ENCODE data around the gene FGR.

The FGR gene

DNA sequence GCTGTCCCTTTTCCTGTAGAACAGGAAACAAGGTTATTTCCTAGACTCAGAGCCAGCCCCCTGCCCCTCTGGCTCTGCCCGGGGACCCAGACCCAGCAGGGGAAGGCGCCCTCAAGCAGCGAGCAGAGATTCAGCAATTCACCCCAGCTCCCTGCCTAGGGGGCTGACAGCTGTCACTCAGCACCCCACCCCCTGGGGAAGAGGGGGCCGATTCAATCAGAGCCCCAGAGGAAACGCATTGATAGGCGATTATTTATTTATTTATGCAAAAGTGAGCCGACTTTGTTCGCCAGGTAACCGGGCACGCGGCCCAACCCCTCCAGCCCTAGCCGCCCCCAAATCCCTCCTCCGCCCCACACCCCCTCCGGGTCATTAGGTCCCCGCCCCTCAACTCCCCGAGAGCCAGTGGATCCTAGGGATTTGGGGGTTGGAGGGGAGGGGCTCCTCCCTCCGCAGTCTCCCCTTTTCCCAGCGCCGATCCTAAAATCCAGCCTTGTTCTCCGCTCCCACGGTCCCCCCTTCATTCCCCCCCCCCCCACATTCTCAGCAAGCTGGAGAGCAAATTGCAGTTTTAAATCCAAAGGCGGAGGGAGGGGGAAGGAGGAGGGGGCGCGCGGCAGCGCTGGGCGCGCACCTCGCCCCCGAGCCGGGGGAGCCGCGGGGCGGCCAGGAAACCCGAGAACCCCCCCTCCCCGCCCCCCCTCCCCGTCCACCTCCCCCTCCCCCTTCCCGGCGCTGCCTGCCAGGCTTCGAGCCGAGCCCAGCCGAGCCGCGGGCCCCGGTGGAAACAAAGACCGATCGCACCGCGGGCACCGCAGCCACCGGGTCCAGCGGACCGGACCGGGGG lies 32.3 kb downstream of the FGR start:
- DNase-seq, result peak; percentile 65
- Mint-ChIP-seq H3K4me3 (peak overlapping the region; percentile 77), H3K36me3 (peaks cover under 1% of the 10 kb centered on the region), H3K9me3 (no peaks in the 10 kb centered on the region), H3K27me3 (peaks cover 21% of the 10 kb centered on the region), H3K4me1 (peaks cover 63% of the 10 kb centered on the region), H3K27ac (no peak overlapping the region)
- CTCF ChIA-PET, result interaction anchor here (1.5 to 4.4 kb wide), 4 partner anchors 34 to 78 kb away, joined by 7 to 33 read pairs (median 24); no protein-coding TSS in a partner anchor

DNA sequence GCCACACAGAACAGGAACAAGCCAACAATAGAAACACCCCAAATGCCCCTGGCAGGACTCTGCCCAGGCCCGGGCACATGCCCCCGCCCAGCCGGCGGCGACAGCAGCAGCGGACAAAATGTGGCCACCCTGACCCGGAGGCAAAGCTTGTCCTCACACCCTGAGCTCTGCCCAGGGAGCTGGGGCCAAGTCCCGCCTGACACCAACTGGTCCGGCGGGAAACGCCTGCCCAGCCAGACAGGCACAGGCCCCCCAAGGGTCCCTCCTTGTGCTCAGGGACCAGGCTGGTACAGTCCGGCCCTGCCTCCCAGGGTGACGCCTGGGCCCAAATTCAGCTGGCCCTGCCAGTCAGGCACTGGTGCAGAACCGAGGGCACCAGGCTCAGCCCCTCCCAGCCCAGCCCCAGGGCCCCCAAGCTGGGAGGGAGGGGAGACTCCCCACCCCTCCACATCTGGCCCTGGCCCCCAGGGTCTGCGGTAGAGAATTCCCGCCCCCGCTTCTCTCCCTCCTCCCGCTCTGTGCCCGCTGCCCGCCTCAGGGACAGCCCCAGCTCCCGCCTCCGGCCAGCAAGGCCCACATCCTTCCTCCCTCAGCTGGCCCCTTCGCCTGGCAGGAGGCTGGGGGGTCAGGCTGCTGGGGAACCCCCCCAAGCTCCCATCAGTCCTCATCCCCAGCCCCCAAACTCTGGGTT lies 33.1 kb downstream of the FGR start:
- peaks cover 21% of the 10 kb centered on the region for H3K27me3 Mint-ChIP-seq
- DNase-seq, result no peak
- H3K9me3 Mint-ChIP-seq, result no peaks in the 10 kb centered on the region
- H3K36me3 Mint-ChIP-seq, result peaks cover 1% of the 10 kb centered on the region
- CTCF ChIA-PET, result interaction anchor here (1.5 to 4.4 kb wide), 4 partner anchors 33 to 77 kb away, joined by 7 to 33 read pairs (median 24); no protein-coding TSS in a partner anchor
- peaks cover 66% of the 10 kb centered on the region for H3K4me1 Mint-ChIP-seq
- H3K27ac Mint-ChIP-seq, result no peak overlapping the region
- H3K4me3 Mint-ChIP-seq, result peak overlapping the region; percentile 77

DNA sequence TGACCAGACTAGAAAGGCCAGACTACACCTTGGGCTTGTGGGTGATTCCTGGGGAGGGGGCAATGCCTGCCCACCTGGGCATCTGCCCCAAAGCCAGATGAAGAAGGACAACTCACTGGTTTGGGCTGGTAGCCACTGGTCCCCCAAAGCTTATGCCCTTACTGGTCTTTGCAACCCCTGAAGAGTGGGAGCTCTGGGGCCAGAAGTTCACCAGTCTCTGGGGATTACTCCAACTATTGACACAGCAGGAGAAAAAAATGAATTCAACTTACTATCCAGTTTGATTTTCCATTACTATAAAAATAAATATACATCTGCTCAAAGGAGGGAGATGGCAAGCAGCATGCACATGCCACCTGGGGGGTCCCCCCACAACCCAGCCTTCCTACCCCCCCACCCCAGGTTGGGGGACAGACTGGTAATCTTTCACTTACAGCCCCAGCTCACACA lies 33.6 kb downstream of the FGR start:
- CTCF ChIA-PET, result interaction anchor here (1.5 to 4.4 kb wide), 4 partner anchors 32 to 77 kb away, joined by 7 to 33 read pairs (median 24); no protein-coding TSS in a partner anchor
- Mint-ChIP-seq H3K27ac (no peak overlapping the region), H3K36me3 (peaks cover 1% of the 10 kb centered on the region), H3K9me3 (no peaks in the 10 kb centered on the region), H3K4me3 (peak overlapping the region; percentile 50), H3K27me3 (peaks cover 21% of the 10 kb centered on the region), H3K4me1 (peaks cover 60% of the 10 kb centered on the region)
- no peak for DNase-seq

DNA sequence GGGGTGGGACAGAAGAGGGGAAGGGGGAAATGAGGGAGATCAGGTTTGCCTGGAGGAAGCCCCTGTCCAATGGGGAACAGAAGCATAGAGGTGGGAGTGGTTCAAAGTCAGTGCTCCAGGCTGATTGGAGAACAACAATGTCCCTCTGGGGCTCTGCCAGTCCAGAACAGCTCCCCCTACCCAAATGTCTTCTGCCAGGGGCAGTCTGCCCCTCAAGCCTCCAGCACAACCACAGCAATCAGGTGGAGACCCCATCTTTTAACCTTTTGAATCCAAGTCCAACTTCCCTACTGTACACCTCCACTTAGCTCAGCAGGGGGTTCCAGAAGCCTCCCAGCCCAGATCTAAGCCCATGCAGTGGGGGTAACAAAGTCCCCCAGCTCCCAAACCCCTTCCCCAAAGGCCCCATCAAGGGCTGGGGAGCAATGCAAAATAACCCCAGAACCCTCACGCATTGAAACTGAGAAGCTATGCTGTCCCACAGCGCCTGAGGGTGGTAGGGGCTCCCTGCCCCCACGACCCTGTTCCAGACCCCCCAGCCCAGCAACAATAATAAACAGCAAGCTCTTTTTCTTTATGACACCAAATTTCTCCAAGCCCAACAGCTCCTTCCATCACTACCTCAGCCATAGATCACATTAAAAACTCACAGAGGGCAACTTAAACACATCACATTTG lies 34.3 kb downstream of the FGR start:
- H3K9me3 Mint-ChIP-seq, result no peaks in the 10 kb centered on the region
- no peak for DNase-seq
- peaks cover 55% of the 10 kb centered on the region for H3K4me1 Mint-ChIP-seq
- peaks cover 21% of the 10 kb centered on the region for H3K27me3 Mint-ChIP-seq
- CTCF ChIA-PET, result interaction anchor here (2.9 to 4.4 kb wide), 3 partner anchors 32 to 76 kb away, joined by 17 to 33 read pairs (median 31); no protein-coding TSS in a partner anchor
- peaks cover 1% of the 10 kb centered on the region for H3K36me3 Mint-ChIP-seq
- H3K4me3 Mint-ChIP-seq, result no peak overlapping the region
- no peak overlapping the region for H3K27ac Mint-ChIP-seq

DNA sequence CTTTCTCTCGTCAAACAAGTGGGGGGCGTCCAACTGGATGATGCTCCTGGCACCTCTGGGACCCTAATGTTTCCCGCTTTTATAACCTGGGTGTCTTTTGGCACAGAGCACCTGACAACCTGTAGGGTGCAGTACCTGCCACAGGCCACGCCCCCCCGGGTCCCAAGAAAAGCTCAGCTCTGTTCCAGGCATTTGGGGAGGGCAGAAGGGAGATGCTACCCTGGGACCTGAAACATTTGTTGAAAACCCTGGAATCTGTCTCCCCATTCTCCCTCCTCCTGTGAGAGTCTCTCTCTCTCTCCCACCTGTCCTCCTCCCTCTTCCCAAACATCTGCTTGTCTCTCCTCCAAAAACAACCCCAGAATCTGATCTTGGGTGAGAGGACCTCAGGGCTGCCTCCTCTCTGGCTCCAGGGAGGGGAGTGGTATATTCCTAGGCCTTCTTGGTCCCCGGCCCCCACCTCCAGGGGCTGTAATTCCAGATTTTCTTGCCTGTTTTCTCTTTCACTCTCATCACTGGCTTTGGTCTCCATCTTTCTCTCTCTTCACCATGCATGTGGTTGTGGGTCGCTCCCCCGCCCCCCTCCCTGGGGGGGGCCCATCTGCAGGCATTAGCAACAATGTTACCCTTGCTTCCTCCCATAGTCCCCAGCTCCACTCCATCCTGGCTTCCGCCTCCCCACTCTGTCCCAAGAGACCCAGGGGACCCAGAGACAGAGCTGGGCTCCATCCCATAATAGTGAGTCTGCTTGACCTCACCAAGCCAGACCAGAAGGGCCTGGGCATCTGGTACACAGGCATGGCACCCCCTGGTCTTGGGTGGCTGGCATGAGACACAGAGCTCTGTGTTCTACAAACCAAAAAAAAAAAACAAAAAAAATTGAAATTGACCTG lies 35.1 kb downstream of the FGR start:
- Mint-ChIP-seq H3K4me1 (peaks cover 48% of the 10 kb centered on the region), H3K27me3 (peaks cover 17% of the 10 kb centered on the region), H3K9me3 (no peaks in the 10 kb centered on the region), H3K36me3 (peaks cover 1% of the 10 kb centered on the region), H3K27ac (peak overlapping the region; percentile 68), H3K4me3 (no peak overlapping the region)
- CTCF ChIA-PET, result interaction anchor here (0.9 to 4.4 kb wide), 5 partner anchors 31 to 182 kb away, joined by 3 to 33 read pairs (median 17); no protein-coding TSS in a partner anchor
- DNase-seq, result no peak

GRCh38 chr1:27598902-27599528 lies 36.0 kb downstream of the FGR start:
- Mint-ChIP-seq H3K36me3 (peaks cover 1% of the 10 kb centered on the region), H3K4me1 (peaks cover 46% of the 10 kb centered on the region), H3K27ac (no peak overlapping the region), H3K27me3 (peaks cover 16% of the 10 kb centered on the region), H3K4me3 (no peak overlapping the region), H3K9me3 (no peaks in the 10 kb centered on the region)
- DNase-seq, result peak; percentile 53
- CTCF ChIA-PET, result interaction anchor here (0.9 to 4.4 kb wide), 6 partner anchors 30 to 183 kb away, joined by 3 to 31 read pairs (median 7); no protein-coding TSS in a partner anchor

DNA sequence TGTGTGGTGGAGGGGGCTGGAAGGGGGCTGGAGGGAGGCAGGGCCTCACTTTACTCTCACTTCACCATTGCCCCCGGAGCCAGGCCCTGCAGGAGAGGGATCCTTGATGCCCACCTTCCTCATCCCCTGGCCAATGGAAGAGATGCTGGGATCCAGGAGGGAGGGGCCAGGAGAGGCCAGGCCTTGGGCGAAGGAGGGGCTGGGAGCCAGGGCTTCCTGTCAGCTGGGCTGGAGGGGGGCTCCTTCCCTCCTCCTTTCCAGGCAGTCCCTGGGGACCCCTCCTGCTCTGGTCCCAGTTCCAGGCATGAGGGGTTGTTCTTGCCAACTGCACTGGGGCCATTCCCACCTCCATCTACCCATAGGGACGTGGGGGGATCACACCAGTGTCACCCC lies 36.7 kb downstream of the FGR start:
- H3K4me3 Mint-ChIP-seq, result no peak overlapping the region
- H3K9me3 Mint-ChIP-seq, result no peaks in the 10 kb centered on the region
- CTCF ChIA-PET, result interaction anchor here (1.1 to 1.8 kb wide), 4 partner anchors 25 to 183 kb away, joined by 3 to 9 read pairs (median 4); no protein-coding TSS in a partner anchor
- DNase-seq, result no peak
- peaks cover 1% of the 10 kb centered on the region for H3K36me3 Mint-ChIP-seq
- H3K27ac Mint-ChIP-seq, result no peak overlapping the region
- peaks cover 13% of the 10 kb centered on the region for H3K27me3 Mint-ChIP-seq
- peaks cover 44% of the 10 kb centered on the region for H3K4me1 Mint-ChIP-seq

DNA sequence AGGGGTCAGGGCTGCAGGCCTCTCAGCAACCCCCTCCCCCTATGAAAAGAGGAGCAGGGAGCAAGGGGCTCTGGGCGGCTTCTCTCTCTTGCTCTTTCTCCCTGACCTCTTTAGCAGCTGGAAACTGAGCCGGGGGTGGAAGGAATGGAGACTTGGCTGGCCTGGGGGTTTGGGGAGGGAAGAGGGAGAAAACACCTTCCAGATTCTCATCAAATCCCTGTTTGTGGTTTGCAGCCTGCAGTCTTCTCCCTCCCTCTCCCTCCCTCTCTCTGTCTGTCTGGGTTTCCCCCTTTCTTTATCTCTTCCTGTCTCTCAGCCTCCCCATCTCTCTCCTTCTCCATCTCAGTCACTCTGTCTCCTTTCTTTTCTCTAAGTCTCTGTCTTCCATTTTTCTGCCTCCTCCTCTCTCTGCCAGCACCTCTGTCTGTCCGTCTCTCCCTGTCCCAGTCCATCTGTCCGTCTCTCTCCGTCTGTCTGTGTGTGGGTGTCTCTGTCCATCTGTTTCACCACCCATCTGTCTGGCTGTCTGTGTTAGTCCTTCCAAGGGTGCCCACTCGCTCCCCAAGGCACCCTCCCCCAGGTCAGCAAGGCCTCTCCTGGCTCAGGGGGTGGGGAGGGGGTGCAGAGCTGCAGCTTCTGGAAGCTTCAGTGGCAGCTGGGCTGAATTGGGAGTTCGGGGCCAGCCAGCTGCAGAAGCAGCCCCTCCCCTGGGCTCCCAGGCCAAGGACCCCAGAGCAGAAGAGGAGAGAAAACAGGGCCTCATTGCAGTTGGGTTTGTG lies 37.3 kb downstream of the FGR start:
- H3K27ac Mint-ChIP-seq, result peak overlapping the region; percentile 72
- H3K27me3 Mint-ChIP-seq, result peaks cover 12% of the 10 kb centered on the region
- CTCF ChIA-PET, result interaction anchor here (1.3 to 3.1 kb wide), 5 partner anchors 25 to 72 kb away, joined by 3 to 19 read pairs (median 5); no protein-coding TSS in a partner anchor
- H3K4me1 Mint-ChIP-seq, result peaks cover 44% of the 10 kb centered on the region
- H3K9me3 Mint-ChIP-seq, result no peaks in the 10 kb centered on the region
- no peak for DNase-seq
- H3K36me3 Mint-ChIP-seq, result peaks cover 1% of the 10 kb centered on the region
- H3K4me3 Mint-ChIP-seq, result no peak overlapping the region

GRCh38 chr1:27596986-27597385 lies 38.0 kb downstream of the FGR start:
- peaks cover 39% of the 10 kb centered on the region for H3K4me1 Mint-ChIP-seq
- H3K36me3 Mint-ChIP-seq, result peaks cover 1% of the 10 kb centered on the region
- DNase-seq, result no peak
- peaks cover 4% of the 10 kb centered on the region for H3K27me3 Mint-ChIP-seq
- H3K27ac Mint-ChIP-seq, result no peak overlapping the region
- CTCF ChIA-PET, result interaction anchor here (0.6 to 3.1 kb wide), 4 partner anchors 24 to 72 kb away, joined by 3 to 19 read pairs (median 4); no protein-coding TSS in a partner anchor
- H3K4me3 Mint-ChIP-seq, result no peak overlapping the region
- no peaks in the 10 kb centered on the region for H3K9me3 Mint-ChIP-seq

DNA sequence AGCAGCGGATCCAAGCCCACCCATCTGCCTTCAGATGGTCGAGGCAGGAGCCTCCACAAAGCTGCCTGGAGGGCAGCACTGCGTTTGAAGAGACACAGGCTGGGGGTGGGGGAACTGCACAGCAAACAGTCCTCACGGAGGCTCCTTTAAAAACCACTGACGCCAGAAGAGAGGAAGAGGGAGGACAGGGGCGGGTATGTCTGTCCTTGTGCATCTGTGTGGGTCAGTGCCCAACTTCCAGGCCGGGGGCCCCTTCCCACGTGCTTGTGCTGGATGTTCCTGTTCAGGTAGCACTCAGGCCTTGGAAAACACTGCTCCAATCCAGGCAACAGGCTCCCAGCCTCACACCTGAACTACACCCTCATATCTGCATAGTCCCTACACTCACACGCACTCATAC lies 38.7 kb downstream of the FGR start:
- CTCF ChIA-PET, result interaction anchor here (0.6 to 3.1 kb wide), 5 partner anchors 11 to 71 kb away, joined by 3 to 19 read pairs (median 6); no protein-coding TSS in a partner anchor
- Mint-ChIP-seq H3K27ac (no peak overlapping the region), H3K4me1 (peaks cover 40% of the 10 kb centered on the region), H3K27me3 (peaks cover 4% of the 10 kb centered on the region), H3K36me3 (peaks cover 1% of the 10 kb centered on the region), H3K4me3 (no peak overlapping the region), H3K9me3 (no peaks in the 10 kb centered on the region)
- DNase-seq, result no peak

- Mint-ChIP-seq H3K4me1 (peaks cover 39% of the 10 kb centered on the region), H3K4me3 (no peak overlapping the region), H3K36me3 (peaks cover 1% of the 10 kb centered on the region), H3K9me3 (no peaks in the 10 kb centered on the region), H3K27me3 (peaks cover 4% of the 10 kb centered on the region), H3K27ac (no peak overlapping the region)
- CTCF ChIA-PET, result interaction anchor here (1.1 to 3.1 kb wide), 7 partner anchors 12 to 72 kb away, joined by 3 to 19 read pairs (median 5); no protein-coding TSS in a partner anchor
- no peak for DNase-seq
Observed at GRCh38 chr1:27595597-27595996, 39.4 kb downstream of the FGR start.

All from activated naive CD4-positive, alpha-beta T cell treated with anti-CD3 and anti-CD28 coated beads, Interleukin-2, amount 10 ng/mL, durations not matched to agents 7 days and 5 days (primary cell).